NCI-H2029 treated with DMSO at 0.1 percent for 48 hours (cell line): ENCODE measurements around the gene VIL1.
A peak's percentile ranks its signal among the peaks of the same experiment; 100 is the strongest.

ENCODE experiments used
- DNase-seq: peaks from one replicate; lab custom pipeline; 2025; lab: John Stamatoyannopoulos, UW

Gene VIL1

DNA sequence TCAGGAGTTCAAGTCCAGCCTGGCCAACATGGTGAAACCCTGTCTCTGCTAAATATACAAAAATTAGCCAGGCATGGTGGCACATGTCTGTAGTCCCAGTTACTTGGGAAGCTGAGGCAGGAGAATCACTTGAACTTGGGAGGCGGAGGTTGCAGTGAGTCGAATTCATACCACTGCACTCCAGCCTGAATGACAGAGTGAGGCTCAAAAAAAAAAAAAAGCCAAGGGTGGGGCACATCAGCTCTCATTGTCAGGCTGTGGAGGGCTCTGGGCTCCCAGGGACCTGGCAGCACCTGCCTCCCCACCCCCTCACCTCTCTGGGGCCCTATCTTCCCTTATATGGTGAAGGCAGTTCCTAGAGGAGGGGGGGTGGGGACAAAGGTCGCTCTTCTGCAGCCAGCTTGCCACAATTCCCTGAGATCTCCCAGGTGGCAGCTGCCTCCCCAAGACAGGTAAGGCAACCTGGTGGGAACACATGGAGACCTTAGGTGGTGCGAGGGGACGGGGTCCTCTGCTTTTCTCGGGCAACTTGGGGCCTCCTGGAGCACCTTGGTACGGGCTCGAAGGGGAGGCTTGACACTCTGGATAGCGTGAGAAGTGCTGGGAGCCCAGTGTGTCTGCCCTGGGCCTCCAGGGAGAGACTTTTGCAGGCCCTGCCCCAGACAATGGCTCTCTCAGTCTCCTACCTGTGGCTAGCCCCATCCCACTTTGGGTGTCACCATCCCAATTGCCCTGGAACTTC lies at the start of gene VIL1:
VIL1 (plus strand) TSS at position 407 of the 742 bp plus-strand sequence. CDS start 4,656 bp downstream, outside the sequence.
- DNase-seq: no peak

DNA sequence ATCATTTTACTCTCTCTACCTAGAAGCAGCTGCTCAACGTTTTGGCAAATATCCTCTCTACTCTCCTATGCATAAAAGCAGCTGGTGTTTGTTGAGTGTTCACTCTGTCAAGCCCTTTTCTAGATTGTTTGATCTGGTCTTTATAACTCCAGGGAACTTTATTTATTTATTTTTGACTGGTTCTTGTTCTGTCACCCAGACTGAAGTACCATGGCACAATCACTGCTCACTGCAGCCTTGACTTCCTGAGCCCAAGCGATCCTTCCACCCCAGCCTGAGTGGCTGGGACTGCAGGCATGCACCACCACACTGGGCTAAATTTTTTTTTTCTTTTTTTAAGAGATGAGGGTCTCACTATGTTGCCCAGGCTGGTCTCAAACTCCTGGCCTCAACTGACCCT lies 49.6 kb upstream of the VIL1 start:
- DNase-seq: peak; percentile 89

DNA sequence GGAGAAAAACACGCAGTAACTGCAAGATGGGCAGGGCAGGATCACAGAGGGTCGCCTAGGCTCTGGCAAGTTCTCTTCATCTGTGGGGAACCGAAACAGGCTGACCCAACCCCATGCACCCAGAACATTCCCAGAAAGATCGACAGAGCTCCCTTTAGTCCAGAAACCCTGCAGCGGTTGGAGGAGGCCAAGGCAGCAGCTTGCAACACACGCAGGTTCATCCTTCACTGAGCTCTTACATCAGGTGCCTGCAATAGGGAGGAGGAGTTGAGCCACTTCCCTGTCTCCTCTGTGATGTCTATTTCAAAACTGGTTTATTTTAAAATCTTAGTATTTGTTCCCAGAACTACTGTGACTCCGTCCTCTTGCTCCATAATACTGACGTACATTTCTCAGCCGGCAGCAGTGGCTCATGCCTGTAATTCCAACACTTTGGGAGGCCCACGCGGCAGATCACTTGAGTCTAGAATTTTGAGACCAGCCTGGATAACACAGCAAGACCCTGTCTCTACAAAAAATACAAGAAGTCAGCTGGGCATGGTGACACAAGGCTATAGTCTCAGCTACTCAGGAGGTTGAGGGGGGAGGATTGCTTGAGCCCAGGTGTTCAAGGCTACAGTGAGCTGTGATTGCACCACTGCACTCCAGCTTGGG lies 48.4 kb upstream of the VIL1 start:
- DNase-seq: no peak

DNA sequence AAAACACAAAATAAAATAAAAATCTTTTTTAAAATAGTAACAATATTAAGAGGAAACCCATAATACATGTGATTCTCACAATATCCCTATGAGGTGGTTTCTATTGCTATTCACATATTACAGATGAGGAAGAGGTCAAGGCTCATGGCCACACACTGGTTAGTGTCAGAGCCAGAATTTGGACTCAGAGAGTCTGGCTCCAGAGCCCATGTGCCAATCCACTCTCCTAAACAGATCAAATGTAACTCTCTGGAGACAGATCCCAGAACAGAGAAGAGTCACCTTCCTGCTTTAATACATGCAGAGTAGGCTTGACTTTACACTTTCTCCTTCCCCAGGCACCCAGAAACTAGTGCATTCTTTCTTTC lies 47.0 kb upstream of the VIL1 start:
- DNase-seq: no peak

DNA sequence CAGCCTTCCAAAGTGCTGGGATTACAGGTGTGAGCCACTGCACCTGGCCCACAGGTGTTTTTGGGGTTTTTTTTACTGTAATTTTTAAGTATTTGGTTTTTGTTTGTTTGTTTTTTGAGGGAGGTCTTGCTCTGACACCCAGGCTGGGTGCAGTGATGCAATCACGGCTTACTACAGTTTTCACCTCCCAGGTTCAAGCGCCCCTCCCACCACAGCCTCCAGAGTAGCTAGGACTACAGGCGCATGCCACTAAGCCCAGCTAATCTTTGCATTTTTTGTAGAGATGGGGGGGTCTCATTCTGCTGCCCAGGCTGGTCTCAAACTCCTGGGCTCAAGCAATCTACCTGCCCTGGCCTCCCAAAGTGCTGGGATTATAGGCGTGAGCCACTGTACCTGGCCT lies 44.1 kb upstream of the VIL1 start:
- no peak for DNase-seq

DNA sequence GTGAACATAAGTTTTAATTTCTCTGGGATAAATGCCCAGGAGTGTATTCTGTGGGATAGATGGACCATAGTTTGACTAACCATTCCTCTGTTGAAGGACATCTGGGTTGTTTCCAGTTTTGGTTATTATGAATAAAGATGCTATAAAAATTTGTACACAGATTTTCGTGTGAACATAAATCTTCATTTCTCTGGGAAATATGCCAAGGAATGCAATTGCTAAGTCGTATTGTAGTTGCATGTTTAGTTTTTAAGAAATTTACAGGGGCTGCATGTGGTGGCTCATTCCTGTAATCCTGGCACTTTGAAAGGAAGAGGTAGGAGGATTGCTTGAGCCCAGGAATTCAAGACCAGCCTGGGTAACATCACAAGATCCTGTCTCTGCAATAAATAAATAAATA lies 43.7 kb upstream of the VIL1 start:
- DNase-seq: no peak

DNA sequence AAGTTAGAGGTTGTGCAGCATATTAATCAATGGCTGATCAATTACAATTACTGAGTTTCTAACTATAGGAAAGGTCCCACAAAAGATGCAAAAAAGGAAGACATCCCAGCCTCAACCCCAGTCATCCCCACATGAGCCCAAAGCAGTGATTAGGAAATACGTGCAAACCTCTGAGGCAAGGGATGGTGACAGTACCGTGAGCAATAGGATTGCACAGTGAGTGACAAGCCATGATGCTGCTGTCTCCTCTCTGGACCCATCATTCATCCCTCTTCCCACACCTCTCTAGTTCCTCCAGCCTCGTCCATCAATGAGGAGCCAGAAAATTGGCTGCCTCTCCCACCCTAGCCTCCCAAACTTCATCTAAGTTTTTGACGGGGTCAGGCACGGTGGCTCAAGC lies 40.9 kb upstream of the VIL1 start:
- no peak for DNase-seq

DNA sequence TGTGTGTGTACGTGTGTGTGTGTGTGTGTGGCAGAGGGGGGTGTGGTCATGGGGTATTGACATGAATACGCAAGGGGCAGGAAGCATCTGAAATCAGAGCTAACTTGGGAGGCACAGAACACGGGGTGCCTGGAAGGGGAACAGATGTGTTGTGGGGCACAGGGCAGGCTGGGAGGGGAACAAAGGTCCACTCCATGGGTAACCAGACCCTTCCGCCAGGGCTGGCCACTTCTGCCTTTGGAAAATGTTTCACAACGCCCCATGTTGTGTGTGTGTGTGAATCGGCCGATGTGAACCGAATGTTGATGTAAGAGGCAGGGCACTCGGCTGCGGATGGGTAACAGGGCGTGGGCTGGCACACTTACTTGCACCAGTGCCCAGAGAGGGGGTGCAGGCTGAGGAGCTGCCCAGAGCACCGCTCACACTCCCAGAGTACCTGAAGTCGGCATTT lies 37.0 kb upstream of the VIL1 start, which contains the start of gene SLC11A1:
SLC11A1 (plus strand) TSS at position 358 of the 451 bp plus-strand sequence. CDS start 96 bp downstream, outside the sequence.
- DNase-seq: no peak

DNA sequence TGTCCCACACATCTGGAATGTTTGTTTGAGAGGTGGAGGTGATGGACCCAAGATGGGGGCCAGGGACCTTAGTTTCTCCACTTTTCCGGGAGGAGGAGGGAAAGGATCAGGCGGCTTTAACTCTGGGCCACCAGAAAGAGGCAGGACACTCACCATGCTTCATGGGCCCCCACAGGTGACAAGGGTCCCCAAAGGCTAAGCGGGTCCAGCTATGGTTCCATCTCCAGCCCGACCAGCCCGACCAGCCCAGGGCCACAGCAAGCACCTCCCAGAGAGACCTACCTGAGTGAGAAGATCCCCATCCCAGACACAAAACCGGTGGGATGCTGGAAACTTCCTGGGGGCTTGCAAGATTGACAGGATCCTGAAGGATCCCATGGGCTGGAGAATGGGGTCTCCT lies 36.1 kb upstream of the VIL1 start:
- no peak for DNase-seq

DNA sequence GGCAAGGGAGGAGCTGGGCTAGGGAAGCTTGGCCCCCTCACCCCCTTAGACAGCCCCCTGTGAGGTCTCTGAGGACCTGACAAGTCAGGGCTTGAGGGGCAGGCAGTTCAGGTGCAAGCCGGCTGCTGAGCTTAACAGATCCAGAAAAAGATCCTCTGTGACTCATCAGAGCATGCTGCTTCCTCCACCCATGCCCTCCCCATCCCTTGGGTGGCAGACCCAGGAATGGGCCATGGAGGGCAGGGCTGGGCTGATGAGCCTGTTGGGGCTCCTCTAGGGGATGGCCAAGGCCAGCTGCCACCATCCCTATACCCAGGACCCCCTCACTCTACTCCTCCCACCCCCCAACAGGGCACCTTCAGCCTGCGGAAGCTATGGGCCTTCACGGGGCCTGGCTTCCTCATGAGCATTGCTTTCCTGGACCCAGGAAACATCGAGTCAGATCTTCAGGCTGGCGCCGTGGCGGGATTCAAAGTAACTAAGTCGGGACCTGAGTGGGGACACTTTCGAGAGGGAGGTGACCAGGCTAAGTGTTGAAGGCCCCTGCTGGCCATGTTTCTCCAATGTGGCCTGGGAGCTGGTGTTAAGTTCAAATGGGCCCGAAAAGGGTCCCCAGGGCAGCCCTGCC lies 34.9 kb upstream of the VIL1 start:
- DNase-seq: no peak

DNA sequence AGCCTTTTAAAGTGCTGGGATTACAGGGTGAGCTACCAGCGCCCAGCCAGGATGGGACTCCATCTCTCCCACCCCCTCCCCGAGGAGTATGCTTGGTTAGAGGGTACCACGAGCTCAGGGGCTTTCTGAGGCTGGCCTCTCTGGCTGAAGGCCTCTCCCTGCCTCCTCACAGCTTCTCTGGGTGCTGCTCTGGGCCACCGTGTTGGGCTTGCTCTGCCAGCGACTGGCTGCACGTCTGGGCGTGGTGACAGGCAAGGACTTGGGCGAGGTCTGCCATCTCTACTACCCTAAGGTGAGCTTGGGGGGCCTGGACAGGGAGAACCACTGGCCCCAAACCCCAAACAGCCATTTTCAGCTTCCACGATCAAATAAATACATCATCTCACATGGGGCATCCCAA lies 33.9 kb upstream of the VIL1 start:
- no peak for DNase-seq

DNA sequence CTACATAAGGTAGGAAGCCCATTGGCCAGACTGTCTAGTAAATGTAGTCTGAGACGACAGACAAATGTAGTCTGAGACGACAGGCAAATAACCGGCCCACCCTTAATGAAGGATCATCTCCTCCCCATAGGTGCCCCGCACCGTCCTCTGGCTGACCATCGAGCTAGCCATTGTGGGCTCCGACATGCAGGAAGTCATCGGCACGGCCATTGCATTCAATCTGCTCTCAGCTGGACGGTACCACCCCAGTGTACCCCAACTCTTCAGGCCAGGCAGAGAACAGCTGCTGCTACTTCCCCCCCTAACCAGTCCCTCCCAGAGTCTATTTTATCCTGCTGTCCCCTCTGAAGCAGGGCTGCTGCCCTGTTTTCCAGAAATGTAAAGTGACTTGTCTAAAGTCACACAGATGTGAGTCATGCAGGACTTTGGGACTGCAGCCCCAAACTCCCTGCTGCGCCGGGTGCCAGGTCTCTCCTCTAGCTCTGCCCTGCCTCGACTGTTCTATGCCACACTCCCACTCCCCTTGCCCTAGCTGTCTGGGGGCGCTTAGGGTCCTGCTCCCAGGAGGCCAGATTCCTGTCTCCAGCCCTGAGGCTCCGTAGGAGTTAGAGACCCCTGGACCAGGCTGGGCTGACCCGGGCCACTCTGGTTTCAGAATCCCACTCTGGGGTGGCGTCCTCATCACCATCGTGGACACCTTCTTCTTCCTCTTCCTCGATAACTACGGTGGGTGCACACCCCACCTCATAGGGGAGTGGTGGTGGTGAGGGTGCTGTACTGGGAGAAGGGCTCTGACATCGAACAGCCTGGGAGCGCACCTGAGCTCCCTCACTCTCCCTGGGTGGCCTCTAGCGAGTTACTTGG lies 32.2 kb upstream of the VIL1 start:
- DNase-seq: no peak

DNA sequence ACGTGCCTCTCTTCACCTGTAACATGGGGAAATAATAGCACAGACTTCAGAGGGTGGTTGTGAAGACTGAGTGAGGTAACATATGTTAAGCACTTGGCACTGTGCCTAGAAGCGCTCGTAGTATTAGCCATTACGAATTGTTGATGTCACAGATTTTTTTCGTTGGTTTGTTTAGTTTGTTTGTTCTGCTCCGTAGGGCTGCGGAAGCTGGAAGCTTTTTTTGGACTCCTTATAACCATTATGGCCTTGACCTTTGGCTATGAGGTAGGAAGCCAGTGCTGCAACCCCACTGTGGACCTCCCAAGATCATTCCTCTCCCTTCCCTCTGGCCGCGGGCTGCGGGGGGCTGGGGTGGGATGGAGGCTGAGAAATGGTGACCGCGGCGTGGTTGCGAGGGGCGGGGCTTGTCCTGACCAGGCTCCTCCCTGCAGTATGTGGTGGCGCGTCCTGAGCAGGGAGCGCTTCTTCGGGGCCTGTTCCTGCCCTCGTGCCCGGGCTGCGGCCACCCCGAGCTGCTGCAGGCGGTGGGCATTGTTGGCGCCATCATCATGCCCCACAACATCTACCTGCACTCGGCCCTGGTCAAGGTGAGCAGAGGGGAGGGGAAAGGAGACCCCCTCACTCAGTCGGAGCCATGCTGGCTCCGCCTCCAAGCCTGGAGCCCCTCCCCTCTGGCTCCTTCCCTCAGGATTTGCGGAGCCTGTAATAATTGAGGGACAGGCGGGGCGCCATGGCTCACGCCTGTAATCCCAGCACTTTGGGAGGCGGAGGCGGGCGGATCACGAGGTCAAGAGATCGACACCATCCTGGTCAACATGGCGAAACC lies 31.3 kb upstream of the VIL1 start:
- DNase-seq: peak; percentile 82

DNA sequence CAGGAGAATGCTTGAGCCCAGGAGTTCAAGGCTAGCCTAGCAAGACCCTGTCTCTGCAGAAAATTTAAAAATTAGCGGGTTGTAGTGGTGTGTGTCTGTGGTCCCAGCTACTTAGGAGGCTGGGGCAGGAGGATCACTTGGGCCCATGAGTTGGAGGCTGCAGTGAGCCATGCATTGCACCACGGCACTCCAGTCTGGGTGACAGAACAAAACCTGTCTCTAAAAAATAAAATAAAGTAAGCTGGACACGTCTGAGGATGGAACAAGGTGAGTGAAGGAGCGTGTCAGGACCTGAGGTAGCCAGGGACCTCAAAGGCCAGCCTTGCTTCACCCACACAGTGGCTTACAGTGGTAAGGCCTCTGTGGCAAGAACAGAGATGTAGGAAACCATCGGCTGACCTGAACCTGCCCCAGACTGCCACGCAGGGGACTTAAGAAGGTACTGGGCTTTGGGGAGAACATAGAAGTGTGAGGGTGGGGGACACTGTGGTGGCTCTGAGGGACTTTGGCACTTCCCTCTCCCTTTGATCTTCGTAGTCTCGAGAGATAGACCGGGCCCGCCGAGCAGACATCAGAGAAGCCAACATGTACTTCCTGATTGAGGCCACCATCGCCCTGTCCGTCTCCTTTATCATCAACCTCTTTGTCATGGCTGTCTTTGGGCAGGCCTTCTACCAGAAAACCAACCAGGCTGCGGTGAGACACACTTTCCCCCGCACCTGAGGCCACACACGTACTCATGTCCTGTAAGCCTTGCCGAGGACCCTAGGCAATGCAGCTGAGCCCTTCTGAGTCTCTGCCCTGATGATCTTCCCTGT lies 29.4 kb upstream of the VIL1 start:
- DNase-seq: no peak

DNA sequence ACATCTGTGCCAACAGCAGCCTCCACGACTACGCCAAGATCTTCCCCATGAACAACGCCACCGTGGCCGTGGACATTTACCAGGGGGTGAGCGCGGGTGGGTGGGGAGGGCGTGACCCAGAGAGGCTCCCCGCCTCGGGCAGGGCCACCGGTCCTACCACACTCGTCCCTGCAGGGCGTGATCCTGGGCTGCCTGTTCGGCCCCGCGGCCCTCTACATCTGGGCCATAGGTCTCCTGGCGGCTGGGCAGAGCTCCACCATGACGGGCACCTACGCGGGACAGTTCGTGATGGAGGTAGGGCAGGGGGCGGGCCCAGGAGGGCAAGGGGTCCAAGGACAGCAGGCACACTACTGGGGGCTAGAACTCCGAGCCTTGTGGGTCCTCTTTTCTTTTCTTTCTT lies 27.7 kb upstream of the VIL1 start:
- no peak for DNase-seq

DNA sequence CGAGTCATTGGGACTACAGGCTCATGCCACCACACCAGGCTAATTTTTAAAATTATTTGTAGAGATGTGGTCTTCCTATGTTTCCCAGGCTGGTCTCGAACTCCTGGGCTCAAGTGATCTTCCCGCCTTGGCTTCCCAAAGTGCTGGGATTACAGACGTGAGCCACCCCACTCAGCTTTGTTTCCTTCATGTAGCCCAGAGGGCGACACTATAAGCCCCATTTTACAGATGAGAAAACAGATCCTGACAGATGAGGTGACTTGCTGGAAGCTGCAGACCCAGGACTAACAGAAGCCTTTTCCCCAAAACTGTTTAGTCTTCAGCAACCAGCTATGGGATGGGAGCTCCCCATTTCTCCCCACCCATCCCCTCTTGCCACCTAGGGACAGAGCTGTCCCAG lies 26.5 kb upstream of the VIL1 start:
- DNase-seq: no peak

DNA sequence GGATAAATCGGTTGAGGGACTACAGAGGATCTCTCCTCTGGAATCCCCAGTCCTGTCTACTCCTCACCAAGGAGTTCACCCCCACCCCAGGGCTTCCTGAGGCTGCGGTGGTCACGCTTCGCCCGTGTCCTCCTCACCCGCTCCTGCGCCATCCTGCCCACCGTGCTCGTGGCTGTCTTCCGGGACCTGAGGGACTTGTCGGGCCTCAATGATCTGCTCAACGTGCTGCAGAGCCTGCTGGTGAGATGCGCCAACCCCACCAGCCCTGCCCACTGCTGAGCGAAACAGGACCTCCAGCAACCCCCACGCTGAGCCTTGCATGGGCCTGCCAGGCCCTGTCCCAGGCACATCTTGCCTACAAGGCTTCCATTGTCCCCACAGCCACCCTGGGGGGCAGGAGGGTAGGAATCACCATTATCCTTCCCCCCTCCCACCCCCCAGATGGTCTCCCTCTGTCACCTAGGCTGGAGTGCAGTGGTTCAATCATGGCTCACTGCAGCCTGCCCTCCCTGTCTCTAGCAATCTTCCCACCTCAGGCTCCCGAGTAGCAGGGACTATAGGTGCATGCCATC lies 25.9 kb upstream of the VIL1 start:
- no peak for DNase-seq

DNA sequence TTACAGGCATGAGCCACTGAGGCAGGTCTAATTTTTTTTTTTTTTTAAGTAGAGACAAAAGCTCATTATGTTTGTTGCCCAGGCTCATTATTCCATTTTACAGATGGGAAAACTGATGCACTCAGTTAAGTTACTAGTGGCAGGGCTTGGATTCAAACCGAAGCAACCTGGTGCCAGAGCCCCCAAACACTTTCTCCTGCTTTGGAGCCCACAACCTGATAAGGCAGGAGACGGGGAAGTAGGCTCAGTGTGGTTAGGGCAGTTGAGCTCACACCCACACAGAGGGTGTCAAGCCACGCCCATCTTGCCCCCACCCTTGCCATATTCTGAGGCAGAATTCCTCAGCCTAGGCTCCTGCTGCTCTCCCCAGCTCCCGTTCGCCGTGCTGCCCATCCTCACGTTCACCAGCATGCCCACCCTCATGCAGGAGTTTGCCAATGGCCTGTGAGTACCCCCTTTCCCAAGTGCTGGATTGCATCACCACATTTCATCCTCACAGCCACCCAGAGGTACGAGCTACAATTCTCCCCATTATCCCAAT lies 25.1 kb upstream of the VIL1 start:
- no peak for DNase-seq

DNA sequence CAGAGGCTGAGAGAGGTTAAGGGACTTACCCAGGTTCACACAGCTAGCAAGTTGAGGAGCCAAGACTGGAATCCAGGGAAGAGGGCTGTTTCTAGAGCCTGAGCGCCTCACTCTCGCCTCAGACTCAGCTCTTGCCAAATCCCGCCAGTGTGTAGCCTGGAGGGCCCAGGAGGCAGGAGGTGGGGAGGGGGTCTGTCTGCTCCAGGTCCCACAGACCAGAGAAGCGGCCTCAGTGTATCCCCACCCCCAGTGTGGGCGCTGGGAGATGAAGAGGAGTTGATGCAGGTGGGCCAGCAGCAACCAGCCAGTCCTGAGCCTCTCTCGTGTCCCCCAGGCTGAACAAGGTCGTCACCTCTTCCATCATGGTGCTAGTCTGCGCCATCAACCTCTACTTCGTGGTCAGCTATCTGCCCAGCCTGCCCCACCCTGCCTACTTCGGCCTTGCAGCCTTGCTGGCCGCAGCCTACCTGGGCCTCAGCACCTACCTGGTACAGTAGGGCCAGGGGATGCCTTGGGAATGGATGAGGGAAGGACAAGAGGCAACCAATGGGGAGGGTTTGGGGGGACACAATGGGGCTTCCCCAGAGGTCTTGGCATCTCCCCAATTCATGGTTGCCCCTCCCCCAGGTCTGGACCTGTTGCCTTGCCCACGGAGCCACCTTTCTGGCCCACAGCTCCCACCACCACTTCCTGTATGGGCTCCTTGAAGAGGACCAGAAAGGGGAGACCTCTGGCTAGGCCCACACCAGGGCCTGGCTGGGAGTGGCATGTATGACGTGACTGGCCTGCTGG lies 24.4 kb upstream of the VIL1 start:
- no peak for DNase-seq
